ENCODE results near the gene PIK3IP1. TPM values are rescaled to one million over a fixed set of nuclear protein-coding genes. Genes with fewer than 3 reads are reported as not detected.
A peak's percentile ranks its signal among the peaks of the same experiment; 100 is the strongest.
"Not testable (repeated sequence)": the region's sequence is repeated elsewhere in the genome, so short reads cannot be mapped to it uniquely, and the experiment has no call there.

Gene PIK3IP1
- total RNA-seq, 1 experiment from 2014 or later, result 0.69 TPM

- no peak for DNase-seq (ENCODE audit: low read depth)
Observed at GRCh38 chr22:31248965-31249958, 43.0 kb downstream of the PIK3IP1 start.

- DNase-seq (ENCODE audit: low read depth), result peak; percentile 91
Observed at GRCh38 chr22:31248138-31248745, 44.0 kb downstream of the PIK3IP1 start.

- DNase-seq (ENCODE audit: low read depth), result no peak
Observed at GRCh38 chr22:31247726-31248125, 44.6 kb downstream of the PIK3IP1 start.

- no peak for DNase-seq (ENCODE audit: low read depth)
Observed at GRCh38 chr22:31246687-31247086, 45.6 kb downstream of the PIK3IP1 start.

GRCh38 chr22:31245998-31246397, 46.3 kb downstream of the PIK3IP1 start:
- DNase-seq (ENCODE audit: low read depth), result not testable (repeated sequence)

GRCh38 chr22:31244943-31245451, 47.3 kb downstream of the PIK3IP1 start:
- no peak for DNase-seq (ENCODE audit: low read depth)

- DNase-seq (ENCODE audit: low read depth), result peak; percentile 93
Observed at GRCh38 chr22:31244046-31244942, 48.0 kb downstream of the PIK3IP1 start.

- peak; percentile 37 for DNase-seq (ENCODE audit: low read depth)
Observed at GRCh38 chr22:31243339-31244045, 48.8 kb downstream of the PIK3IP1 start.

GRCh38 chr22:31241936-31242335, 50.4 kb downstream of the PIK3IP1 start:
- peak; percentile 66 for DNase-seq (ENCODE audit: low read depth)

GRCh38 chr22:31241200-31241599, 51.1 kb downstream of the PIK3IP1 start:
- peak; percentile 61 for DNase-seq (ENCODE audit: low read depth)

GRCh38 chr22:31239771-31240370, 52.4 kb downstream of the PIK3IP1 start:
- no peak for DNase-seq (ENCODE audit: low read depth)

GRCh38 chr22:31238057-31238456, 54.2 kb downstream of the PIK3IP1 start:
- DNase-seq (ENCODE audit: low read depth), result no peak

GRCh38 chr22:31236044-31236443, 56.2 kb downstream of the PIK3IP1 start:
- not testable (repeated sequence) for DNase-seq (ENCODE audit: low read depth)

- DNase-seq (ENCODE audit: low read depth), result peak; percentile 32
Observed at GRCh38 chr22:31235081-31235480, 57.2 kb downstream of the PIK3IP1 start.

GRCh38 chr22:31233001-31233400, 59.3 kb downstream of the PIK3IP1 start:
- DNase-seq (ENCODE audit: low read depth), result peak; percentile 41

Other genes starting within 250 kb of the PIK3IP1 start
- gene SMTN, start 211.2 kb downstream of the PIK3IP1 start, total RNA-seq (2014; rRNA removed; shearing (Covaris generic)), result 163 and 173 TPM in 2 replicates
- gene SELENOM, start 184.9 kb downstream of the PIK3IP1 start, total RNA-seq (2014; rRNA removed; shearing (Covaris generic)), result 2.6 and 8.1 TPM in 2 replicates
- 0.80 and 1.3 TPM in 2 replicates for gene INPP5J, start 169.5 kb downstream of the PIK3IP1 start, total RNA-seq (2014; rRNA removed; shearing (Covaris generic))
- 0.51 and 0.80 TPM in 2 replicates for gene PLA2G3, start 152.0 kb downstream of the PIK3IP1 start, total RNA-seq (2014; rRNA removed; shearing (Covaris generic))
- gene RNF185, start 132.3 kb downstream of the PIK3IP1 start, total RNA-seq (2014; rRNA removed; shearing (Covaris generic)), result 17.1 and 19.1 TPM in 2 replicates
- 20.7 and 25.1 TPM in 2 replicates for gene LIMK2, start 80.2 kb downstream of the PIK3IP1 start, total RNA-seq (2014; rRNA removed; shearing (Covaris generic))
- 18.8 and 19.5 TPM in 2 replicates for gene PATZ1, start 53.9 kb upstream of the PIK3IP1 start, total RNA-seq (2014; rRNA removed; shearing (Covaris generic))
- gene DRG1, start 107.1 kb upstream of the PIK3IP1 start, total RNA-seq (2014; rRNA removed; shearing (Covaris generic)), result 134 and 146 TPM in 2 replicates
- gene EIF4ENIF1, start 197.4 kb upstream of the PIK3IP1 start, total RNA-seq (2014; rRNA removed; shearing (Covaris generic)), result 4.6 and 6.8 TPM in 2 replicates
- 2.4 and 4.5 TPM in 2 replicates for gene SFI1, start 204.0 kb upstream of the PIK3IP1 start, total RNA-seq (2014; rRNA removed; shearing (Covaris generic))

Measured in Daoy (cell line).